Astrocyte of the hippocampus (primary cell): ENCODE measurements around the gene MYBBP1A.
"Not testable (repeated sequence)": the region's sequence is repeated elsewhere in the genome, so short reads cannot be mapped to it uniquely, and the experiment has no call there.

Experiments
- DNase-seq: peaks from one replicate; pipeline ENCODE4 v3.0.0; 2011; ENCODE audit warnings: low read depth, low spot score

The MYBBP1A gene

DNA sequence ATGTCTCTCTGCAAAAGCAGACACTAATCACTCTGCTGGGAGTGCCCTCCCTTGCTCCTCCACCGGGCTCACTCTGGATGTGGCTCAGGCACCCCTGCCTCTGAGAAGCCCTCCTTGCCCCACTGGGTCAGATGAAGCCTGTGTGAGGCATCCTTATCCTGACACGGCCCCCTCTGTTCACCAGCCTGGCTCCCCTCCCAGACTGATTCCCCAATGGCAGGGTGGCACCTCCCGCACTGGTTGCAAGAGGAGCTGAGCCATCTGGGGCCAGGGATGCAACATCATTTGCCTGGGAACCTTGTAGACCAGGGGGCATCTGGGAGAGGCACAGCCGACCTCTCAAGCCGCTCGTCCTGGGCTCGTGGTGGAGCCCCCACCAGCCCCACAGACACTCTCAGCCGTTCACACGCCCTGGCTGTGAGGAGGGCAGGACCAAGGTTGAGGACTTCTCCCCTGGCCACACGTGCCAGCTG, 35.8 kb upstream of the MYBBP1A start:
- DNase-seq, result no peak

DNA sequence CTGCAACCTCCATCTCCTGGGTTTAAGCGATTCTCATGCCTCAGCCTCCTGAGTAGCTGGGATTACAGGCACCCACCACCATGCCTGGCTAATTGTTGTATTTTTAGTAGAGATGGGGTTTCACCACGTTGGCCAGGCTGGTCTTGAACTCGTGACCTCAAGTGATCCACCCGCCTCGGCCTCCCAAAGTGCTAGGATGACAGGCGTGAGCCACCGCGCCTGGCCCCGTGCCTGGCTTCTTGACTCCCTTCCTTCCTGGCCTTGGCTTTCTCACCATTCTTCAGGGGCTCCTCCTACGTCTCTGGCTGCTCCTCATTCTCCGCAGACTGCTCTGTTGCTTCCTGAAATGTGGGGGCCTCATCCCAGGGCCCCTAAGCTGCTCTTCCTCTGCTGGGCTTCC, 34.9 kb upstream of the MYBBP1A start:
- DNase-seq, result not testable (repeated sequence)

DNA sequence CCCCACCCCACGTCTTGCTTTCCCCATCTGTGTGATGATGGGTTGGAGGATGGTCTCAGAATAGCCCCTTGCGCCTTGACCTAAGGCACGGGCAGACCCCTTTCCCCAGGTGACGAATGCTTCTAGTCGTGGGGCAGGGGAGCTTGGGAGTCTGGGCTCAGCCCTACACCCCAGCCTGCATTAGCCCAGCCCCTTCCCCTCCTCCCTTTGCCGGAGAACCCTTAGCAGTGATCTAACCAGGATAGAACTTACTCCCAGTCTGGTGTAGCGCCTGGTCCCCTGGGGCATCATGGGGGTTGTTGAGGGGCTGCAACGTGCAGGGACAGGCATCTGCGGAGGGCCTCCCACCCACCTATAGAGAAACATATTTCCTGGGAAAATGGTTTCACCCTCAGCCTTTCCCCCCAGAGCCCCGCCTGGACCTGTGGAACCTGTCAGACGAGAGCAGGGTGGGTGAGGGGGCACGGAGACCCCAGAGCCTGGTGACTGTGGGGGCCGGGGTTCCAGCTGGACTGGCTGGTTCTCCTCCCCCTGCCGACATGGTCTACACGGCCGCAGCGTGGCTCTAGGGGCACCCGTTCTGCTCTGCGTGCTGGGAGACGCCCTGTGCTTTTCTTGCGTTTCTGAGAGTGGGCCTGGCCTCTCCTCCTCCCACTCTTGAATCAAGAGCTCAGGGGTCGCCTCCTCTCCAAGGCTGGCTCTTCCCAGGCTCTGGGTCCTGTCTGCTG, 33.9 kb upstream of the MYBBP1A start:
- no peak for DNase-seq

DNA sequence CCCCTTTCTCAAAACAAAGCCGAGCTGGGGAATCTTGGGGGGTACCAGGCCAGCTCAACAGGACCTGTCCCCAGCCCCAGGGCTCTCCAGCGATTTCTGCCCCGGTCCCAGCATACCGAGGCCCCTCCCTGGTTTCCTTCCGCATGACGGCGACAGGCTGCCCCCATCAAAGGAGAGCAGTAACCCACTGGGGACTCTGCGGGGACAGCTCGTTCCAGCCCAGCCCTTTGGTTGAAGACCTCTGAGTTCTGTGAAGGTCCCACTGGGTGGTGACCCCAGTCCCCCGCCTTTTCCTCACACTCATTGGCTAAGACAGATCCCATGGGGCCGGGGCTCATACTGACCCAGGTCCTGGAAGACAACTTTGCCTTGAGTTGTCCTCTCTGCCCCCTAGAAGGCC, 33.2 kb upstream of the MYBBP1A start:
- DNase-seq, result no peak

DNA sequence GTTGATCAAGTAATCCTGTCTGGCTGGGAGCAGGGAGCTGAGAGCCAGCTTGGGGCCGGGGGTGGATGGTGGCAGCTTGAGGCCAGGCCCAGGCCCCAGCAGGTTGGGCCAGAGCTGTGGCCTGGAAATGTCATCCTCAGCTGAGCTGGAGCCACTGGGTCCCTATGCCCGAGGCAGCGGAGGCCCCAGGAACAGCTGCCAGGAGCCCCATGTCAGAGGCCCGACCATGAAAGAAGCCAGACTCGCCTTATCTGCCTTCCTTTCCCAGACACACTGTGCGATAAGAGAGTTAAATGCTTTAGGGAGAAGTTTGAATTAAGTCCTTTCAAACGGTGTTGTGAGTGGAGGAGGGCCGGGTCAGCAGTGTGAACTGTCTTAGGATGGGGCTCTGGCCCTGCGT, 32.6 kb upstream of the MYBBP1A start:
- DNase-seq, result no peak

DNA sequence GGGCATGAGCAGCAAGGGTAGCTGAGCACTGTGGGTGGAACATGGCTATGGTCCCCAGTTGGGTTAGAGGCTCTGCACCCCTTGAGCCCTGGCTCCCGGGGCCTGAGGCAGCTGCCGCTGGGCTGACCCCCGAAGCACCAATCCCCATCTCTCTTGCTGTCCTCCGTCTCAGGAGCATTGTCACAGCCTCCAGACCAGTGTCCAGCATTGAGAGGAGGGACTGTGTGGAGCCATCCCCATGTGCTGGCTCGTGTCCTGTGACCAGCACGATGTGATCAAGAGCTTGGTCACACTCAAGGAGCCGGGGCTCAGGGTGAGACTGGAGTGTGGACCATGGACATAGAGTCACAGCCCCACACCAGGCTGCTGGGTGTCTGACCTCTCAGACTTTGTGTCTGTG, 32.0 kb upstream of the MYBBP1A start:
- no peak for DNase-seq

DNA sequence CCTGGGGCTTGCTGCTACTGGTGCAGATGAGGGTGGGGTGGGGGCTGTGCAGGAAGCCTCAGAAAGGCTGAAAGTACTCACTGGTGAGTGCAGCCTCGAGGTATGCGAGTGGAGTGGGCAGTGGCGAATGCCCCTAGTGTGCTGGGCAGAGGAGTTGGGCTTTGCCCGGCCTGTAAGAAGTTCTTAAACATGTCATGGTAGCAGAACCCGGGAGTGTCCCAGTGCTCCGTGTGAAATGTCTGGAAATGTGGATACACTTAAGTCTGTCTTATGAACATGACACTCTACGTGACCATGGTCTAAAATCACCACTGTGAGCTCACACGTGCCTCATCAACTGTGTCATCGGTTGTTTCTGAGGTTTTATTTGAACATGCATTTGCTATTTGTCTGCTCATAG, 30.9 kb upstream of the MYBBP1A start:
- DNase-seq, result no peak

DNA sequence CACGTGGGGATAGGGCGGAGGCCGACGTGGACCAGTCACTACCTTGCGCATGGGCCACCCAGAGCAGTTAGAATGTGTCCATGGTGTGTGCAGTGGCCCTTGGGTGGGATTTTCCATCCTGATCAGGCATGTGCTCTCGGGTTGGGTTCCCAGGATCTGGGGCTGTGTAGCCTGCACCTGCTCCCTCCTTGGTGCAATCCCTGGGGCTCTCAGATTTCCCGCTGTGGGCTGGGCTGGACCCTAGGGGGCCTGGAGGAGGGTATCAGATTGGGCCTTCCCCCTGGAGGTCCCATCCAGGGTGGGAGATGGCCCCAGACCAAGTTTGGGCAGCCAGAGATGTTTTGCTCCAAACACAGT, 30.4 kb upstream of the MYBBP1A start:
- no peak for DNase-seq

DNA sequence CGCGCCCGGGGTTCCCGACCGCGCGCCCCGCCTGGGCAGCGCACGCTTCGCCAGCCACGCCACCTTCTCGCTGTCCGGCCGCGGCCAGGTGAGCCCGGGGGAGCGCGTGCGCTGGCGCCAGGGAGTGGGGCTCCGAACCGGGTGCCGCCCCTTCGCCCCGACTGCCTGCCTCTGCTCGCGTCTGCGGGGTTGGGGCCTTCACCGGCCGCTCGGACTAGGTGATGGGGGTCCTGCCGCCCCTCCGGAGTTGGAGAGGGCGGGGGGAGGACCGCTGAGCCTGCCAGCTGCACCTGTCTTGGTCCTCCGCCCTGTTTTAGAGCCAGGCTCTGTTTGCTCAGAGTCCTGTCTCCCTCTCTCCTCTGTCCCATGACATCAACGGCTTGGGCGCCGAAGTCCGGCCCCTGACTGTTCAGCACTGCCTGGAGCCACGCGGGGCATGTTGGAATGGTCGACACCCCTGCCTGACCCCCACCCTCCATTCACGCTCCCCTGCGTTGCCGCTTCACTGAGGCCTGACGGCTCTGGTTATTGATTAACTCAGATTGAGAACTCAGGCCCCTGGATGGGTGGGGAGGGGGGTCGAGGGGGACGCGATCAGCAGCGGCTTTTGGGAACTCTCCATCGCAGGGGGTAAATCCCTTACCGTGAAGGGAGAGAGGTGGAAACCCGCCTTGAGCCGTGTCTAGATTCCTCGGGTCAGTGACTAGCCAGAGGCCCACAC, 29.9 kb upstream of the MYBBP1A start:
- DNase-seq, result no peak

DNA sequence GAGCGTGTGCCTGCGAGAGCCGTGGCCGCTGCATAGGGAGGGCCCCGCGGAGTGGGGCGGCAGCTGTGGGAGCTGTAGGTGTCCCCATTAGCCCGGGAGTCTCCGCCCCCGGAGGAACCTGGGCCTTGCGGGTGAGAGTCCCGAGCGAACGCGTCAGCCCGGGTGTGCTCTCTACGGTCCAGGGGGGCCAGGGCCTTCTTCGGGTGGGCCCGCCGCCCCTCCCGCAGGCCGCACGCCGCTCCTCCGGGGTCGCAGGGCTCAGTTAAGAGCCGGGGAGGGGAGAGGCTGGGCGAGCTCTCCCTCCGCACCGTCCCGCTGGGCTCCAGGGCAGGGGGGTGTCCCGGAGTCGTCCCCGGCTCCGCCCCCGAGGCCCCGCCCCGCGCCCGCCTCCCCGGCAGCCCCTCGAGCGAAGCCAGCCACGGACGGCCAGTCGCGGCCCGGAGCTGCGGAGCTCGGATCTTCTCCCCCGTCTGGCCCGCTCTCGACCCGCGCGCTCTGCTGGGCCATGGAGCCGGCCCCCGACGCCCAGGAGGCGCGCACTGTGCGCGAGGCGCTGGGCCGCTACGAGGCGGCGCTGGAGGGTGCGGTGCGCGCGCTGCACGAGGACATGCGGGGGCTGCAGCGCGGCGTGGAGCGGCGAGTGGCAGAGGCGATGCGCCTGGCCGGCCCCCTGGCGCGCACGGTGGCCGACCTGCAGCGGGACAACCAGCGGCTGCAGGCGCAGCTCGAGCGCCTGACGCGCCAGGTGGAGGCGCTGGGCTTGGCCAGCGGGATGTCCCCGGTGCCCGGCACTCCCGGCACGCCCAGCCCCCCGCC, 29.1 kb upstream of the MYBBP1A start, which contains the start of gene SMTNL2:
Gene SMTNL2 (plus strand): TSS at position 429 of the 816 bp plus-strand sequence. CDS start 77 bp downstream, at position 506.
- peak; percentile 27 for DNase-seq

DNA sequence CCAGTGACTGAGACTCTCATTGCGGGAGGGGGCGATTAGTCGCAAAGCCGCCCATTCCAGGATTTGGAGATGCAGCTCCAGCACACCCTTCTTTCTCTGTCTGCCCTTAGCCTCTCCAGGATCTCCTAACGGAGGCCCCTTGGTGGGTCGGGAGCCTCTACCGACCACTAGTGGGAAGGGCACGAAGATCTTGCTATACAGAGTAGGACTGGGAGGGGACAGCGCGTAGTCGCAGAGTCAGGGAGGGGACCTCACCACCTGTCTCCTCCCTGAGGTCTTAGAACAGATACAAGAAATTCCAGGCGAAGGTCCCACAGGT, 28.6 kb upstream of the MYBBP1A start:
- peak; percentile 41 for DNase-seq

DNA sequence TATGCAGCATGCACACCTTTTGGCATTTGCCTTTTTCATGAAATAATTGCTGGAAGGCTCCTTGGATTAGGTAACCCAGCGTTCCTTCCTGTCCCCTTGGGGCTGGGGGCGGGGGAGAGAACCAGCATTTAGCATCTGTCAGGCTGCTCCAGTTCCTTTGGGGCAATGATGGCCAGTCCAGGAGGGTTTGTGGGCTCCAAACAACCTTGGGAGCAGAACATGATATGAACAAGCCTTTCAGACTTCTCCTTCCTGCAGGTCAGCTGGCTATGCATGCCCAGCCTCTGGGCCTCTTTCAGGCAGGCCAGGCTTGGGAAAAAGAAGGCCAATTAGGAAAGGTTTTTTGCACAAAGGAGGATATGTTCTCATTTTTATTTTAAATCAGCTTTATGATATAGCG, 28.0 kb upstream of the MYBBP1A start:
- DNase-seq, result no peak

DNA sequence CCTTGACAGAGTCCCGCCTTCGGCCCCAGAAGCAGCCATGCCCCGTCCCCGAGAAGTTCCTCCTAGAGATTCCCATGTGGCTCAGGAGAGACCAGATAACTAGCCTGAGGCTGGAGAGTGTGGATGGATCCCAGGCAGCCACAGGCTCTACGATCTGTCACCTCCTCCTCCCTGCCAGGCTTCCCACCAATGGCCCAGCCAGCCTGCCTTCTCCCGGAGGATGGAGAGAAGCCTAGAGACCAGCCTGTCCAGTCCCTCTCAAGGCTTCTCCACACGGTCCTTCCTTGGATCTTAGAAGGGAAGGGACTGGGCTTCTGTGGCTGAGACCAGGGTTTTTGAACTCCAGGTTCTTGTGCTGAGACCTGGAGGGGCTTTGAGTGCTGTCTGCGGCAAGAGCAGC, 27.5 kb upstream of the MYBBP1A start:
- DNase-seq, result no peak

DNA sequence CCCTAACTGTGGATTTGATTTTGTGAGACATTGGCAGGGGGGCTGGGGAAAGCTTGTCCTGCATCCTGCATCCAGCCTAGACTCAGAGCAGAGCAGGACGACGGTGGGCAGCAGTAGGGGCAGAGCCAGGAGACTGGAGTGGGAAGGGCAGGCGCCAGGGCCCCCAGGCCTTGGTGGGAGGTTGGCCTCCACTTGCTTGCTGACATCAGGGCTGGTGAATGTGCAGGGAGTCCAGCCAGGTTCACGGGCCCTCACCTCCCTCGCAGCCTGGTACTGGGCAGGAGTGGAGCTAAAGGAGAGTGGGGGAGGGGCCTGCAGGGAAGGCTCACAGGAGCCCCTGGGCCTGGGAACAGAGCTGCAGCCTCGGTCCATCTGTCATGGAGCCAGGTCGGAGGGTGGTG, 26.9 kb upstream of the MYBBP1A start:
- DNase-seq, result no peak

DNA sequence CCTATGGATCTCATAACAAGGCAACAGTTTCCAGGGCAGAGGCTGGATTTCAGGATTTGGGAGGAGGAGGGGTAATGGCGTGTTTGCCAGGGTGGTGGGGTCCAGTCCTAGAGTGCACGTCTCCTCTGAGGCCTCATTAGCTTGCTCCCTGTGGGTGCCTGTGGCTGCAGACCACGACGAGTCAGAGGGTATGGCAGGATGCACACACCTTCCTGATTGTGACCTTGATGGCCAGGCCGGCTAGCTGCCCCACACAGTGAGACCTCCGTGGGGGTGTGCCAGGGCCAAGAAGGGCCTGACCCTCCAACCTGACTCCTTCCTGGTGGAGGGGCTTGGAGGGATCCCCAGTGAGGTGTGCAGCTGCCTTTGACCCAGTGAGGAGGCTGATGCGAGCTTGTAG, 25.1 kb upstream of the MYBBP1A start:
- DNase-seq, result no peak

DNA sequence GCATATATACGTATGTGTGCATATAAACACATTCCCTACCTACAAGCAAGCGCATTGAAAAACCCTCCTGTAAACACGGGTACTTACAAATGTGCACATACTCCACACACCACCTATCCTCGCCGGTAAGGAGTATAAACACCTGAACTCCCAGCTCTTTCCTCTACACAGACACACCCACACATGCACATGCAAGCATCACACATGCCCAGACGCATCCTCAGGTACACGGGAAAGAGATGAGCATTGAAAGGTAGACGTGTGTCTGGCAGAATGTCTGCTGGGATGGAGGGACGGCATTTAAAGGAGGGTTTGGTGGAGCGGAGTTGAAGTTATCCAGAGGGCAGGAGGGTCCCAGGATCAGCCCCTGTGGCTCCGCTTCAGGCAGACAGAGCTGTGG, 24.5 kb upstream of the MYBBP1A start:
- DNase-seq, result no peak

DNA sequence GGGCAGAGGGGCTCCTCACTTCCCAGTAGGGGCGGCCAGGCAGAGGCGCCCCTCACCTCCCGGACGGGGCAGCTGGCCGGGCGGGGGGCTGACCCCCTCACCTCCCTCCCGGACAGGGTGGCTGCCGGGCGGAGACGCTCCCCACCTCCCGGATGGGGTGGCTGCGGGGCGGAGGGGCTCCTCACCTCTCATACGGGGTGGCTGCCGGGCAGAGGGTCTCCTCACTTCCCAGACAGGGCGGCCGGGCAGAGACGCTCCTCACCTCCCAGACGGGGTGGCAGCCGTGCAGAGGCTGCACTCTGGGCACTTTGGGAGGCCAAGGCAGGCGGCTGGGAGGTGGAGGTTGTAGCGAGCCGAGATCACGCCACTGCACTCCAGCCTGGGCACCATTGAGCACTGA, 23.2 kb upstream of the MYBBP1A start:
- DNase-seq, result not testable (repeated sequence)

DNA sequence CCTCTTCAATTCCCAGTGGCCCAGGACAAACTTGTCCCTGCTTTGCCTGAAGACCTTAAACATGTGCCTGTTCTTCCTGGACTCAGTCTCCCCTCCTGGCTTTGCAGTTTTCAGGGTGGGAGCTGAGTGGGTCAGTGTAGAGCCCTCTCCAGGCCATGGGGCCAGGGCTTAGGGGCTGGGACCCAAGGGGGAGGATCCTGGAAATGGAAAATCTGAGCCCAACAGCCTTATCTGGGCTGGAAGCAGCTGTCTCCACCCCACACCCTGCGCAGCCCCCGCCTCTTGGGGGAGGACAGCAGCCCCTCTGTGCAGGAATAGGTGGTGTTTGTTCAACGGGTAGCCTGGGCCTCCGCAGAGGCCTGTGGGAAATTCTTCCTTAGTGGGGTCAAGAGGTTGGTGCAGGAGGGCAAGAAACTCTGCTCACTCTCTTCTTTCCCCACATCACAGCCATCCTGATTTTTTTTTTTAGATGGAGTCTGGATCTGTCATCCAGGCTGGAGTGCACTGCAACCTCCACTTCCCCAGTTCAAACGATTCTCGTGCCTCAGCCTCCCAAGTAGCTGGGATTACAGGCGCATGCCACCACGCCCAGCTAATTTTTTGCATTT, 22.3 kb upstream of the MYBBP1A start:
- DNase-seq, result no peak

DNA sequence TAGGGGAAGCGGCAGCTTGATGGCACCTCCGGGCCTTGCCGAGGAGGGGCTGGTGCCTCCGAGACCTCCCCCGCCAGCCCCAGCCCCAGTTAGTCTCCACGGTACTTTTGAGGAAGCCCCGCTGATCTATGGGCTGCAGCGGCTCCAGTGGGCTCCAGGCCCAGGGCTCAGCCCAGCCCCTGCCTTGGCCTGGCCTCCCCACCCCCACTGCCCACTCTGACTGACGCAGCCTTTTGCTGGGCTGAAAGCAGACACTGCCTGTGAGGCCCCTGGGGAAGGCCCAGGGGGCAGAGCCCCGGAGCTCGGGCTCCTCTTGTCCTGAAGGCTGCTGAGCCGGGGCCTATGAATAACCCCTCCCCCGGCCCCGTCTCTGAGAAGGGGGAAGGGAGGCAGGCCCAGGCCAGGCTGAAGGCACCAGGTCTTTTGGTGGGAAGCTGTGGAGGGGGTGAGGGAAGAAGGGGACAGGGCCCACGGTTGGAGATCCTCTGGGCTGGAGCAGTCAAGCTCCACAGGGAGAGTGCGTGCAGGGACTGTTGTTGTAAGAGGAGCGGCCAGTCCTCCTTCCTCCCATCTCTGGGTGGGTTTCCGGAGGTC, 21.6 kb upstream of the MYBBP1A start:
- no peak for DNase-seq

DNA sequence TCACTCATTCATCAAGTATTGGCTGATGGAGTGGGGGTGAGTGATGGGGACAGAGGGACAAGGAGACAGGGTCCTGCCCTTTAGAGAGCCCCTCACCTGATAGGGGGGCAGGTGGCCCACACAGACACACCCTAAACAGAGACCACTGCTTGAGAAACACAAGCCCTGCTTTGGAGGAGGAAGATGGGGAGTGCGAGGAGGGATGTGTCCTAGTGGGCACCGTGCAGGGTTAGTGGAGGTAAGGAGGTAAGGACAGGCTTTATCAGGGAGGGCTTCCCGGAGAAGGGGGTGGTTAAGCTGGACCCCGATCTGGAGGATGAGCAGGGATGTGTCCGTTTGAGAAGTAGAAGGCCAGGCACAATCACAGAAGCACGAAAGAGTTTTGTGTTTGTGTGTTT, 21.0 kb upstream of the MYBBP1A start:
- no peak for DNase-seq

DNA sequence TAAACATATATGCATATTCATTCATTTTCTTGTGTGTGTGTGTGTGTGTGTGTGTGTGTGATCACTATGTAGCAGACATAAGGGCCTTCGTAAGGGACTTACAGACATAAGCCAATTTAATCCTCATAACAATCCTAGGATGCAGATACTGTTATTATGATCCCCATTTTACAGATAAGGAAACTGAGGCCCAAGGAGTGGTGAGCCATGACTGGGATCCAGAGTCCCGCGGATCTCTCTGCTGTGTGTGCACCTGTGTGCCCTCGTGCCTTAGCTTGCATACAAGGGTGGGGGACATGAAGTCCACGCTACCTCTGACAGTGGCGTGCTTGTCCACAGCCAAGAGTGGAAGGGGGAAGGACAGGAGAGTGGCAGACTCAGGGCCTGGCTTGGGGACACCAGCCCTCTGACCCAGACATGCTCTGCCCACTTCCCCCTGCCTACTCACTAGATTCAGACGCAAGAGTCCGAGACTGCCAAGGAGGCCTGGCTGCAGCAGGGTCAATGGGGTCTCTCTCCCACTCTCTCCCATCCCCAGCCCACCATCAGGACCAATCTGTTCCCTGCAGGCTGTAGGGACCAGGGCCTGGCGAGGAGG, 19.4 kb upstream of the MYBBP1A start:
- no peak for DNase-seq
